Sigmoid colon (tissue), 4 donors: ENCODE results near the gene OR6S1.

Experiments
- CTCF ChIP-seq, 4 experiments: fragments of 450-650 bp in 3 of 4; fragments of 200-600 bp in 1 of 4; IDR thresholded peaks; one replicate each; pipeline ENCODE4 v1.5.1; 2016 to 2019; ENCODE audit warnings: antibody characterized with exemption in 4 of 4, mild to moderate bottlenecking in 3 of 4, moderate library complexity in 2 of 4
- POLR2AphosphoS5 ChIP-seq, 4 donors: sonication (generic); formaldehyde crosslinking; IDR thresholded peaks; one replicate each; pipeline ENCODE4 v1.6.1; 2017; ENCODE audit warnings: antibody characterized with exemption in 4 of 4

- TF ChIP-seq POLR2AphosphoS5 (IDR thresholded peaks at IDR 0.05) = no peak
- no peak for TF ChIP-seq CTCF (IDR thresholded peaks at IDR 0.05)
These were observed 41.8 kb upstream of the OR6S1 start for GRCh38 chr14:20683125-20683890.
